C4-2B (cell line): ENCODE measurements around the gene CABP2.

Source experiments
- CTCF ChIP-seq: fragments of 450-650 bp; conservative IDR thresholded peaks from 2 replicates; pipeline ENCODE4 v1.5.1; 2017; ENCODE audit warnings: mild to moderate bottlenecking
- ZFX ChIP-seq: fragments of 450-650 bp; IDR thresholded peaks from 2 replicates; pipeline ENCODE4 v1.6.1; 2017

GRCh38 chr11:67571443-67571842 is 48.2 kb upstream of the CABP2 start:
- no peak for TF ChIP-seq CTCF
- no peak for TF ChIP-seq ZFX
